GM12891 (cell line): ENCODE results near the gene PCARE.

ENCODE experiments used
- DNase-seq: peaks from one replicate; pipeline ENCODE4 v3.0.0; 2011; ENCODE audit warnings: low spot score; ENCODE audit not compliant: insufficient read length
- FAIRE-seq: peaks from 2 replicates; lab custom pipeline; 2011; peaks lifted over from hg19 to GRCh38; lab: Jason Lieb, UNC
- PAX5 ChIP-seq: IDR thresholded peaks from 2 replicates; pipeline ENCODE4 v1.6.1; 2011; ENCODE audit warnings: low read length, moderate library complexity, mild to moderate bottlenecking; ENCODE audit not compliant: insufficient read depth, severe bottlenecking
- POLR2A ChIP-seq: IDR thresholded peaks from 2 replicates; pipeline ENCODE4 v1.6.1; 2011; ENCODE audit warnings: low read depth, low read length, control low read depth
- POLR2AphosphoS5 ChIP-seq: IDR thresholded peaks from 2 replicates; pipeline ENCODE4 v1.6.1; 2011; ENCODE audit warnings: low read depth, low read length, control low read depth
- POU2F2 ChIP-seq: IDR thresholded peaks from 2 replicates; pipeline ENCODE4 v1.6.1; 2011; ENCODE audit warnings: low read depth, mild to moderate bottlenecking, control low read depth, low read length, moderate library complexity
- SPI1 ChIP-seq: IDR thresholded peaks from 2 replicates; pipeline ENCODE4 v1.6.1; 2011; ENCODE audit warnings: low read depth, low read length, control low read depth
- TAF1 ChIP-seq: IDR thresholded peaks from 2 replicates; pipeline ENCODE4 v1.6.1; 2011; ENCODE audit warnings: low read depth, low read length, control low read depth

Gene PCARE

GRCh38 chr2:29033172-29033571, 41.2 kb downstream of the PCARE start:
- DNase-seq (no peak), FAIRE-seq (no peak)
- TF ChIP-seq POU2F2 = no peak
- no peak for TF ChIP-seq POLR2A
- TF ChIP-seq TAF1 = no peak
- no peak for TF ChIP-seq POLR2AphosphoS5
- no peak for TF ChIP-seq SPI1
- no peak for TF ChIP-seq PAX5

GRCh38 chr2:29032189-29032588, 42.1 kb downstream of the PCARE start:
- DNase-seq (no peak), FAIRE-seq (no peak)
- TF ChIP-seq POLR2A (no peak), TAF1 (no peak), PAX5 (no peak), POLR2AphosphoS5 (no peak), POU2F2 (no peak), SPI1 (no peak)

GRCh38 chr2:29031046-29031445, 43.3 kb downstream of the PCARE start:
- DNase-seq = no peak
- TF ChIP-seq SPI1 = no peak
- FAIRE-seq = no peak

GRCh38 chr2:29025711-29026110, 48.6 kb downstream of the PCARE start:
- FAIRE-seq (no peak), DNase-seq (no peak)
- TF ChIP-seq TAF1 (no peak), POLR2A (no peak), SPI1 (no peak), PAX5 (no peak), POU2F2 (no peak), POLR2AphosphoS5 (no peak)

- no peak for TF ChIP-seq TAF1
- no peak for TF ChIP-seq PAX5
- TF ChIP-seq SPI1 = no peak
- TF ChIP-seq POU2F2 = no peak
- TF ChIP-seq POLR2AphosphoS5 = no peak
- TF ChIP-seq POLR2A = no peak
- FAIRE-seq (no peak), DNase-seq (no peak)
Observed at GRCh38 chr2:29024882-29025430, 49.4 kb downstream of the PCARE start.

DNA sequence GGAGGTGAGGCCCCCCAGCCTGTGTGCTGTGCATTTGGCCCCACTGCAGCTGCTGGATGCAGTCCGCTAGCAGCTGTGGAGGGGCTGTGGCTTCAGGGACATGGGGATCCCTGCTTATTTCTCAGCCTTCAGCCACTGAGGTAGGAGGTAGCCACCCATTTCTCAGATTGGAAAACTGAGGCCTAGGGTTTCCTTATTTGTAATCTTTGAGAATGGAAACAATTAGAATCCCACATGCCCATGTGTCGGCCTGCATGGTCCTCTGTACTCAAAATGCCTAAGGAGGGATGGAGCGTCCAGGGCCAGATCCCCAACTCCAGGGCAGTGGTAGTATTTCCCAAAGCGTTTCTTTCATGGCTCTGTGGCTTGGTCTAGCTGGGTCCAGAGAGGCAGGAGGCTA, 51.1 kb downstream of the PCARE start:
- DNase-seq (no peak), FAIRE-seq (no peak)
- TF ChIP-seq POLR2A (no peak), POLR2AphosphoS5 (no peak), SPI1 (no peak), TAF1 (no peak), POU2F2 (no peak), PAX5 (no peak)

- no peak for FAIRE-seq
Observed at GRCh38 chr2:29022679-29023078, 51.6 kb downstream of the PCARE start.

GRCh38 chr2:29021886-29022285, 52.4 kb downstream of the PCARE start:
- DNase-seq (no peak), FAIRE-seq (no peak)
- no peak for TF ChIP-seq POLR2AphosphoS5
- no peak for TF ChIP-seq TAF1
- TF ChIP-seq SPI1 = no peak
- TF ChIP-seq PAX5 = no peak
- TF ChIP-seq POU2F2 = no peak
- TF ChIP-seq POLR2A = no peak

More at GRCh38 chr2:29022679-29023078, 51.6 kb downstream of the PCARE start:
- no peak for TF ChIP-seq POLR2AphosphoS5
- no peak for TF ChIP-seq POU2F2
- TF ChIP-seq PAX5 = no peak
- DNase-seq = no peak

GRCh38 chr2:29017716-29018435, 56.4 kb downstream of the PCARE start:
- FAIRE-seq (no peak), DNase-seq (no peak)
- no peak for TF ChIP-seq POU2F2
- TF ChIP-seq TAF1 = no peak
- no peak for TF ChIP-seq PAX5
- no peak for TF ChIP-seq POLR2AphosphoS5
- TF ChIP-seq POLR2A = no peak

GRCh38 chr2:29016504-29016903, 57.8 kb downstream of the PCARE start:
- no peak for TF ChIP-seq POLR2A
- TF ChIP-seq TAF1 = no peak
- no peak for TF ChIP-seq POU2F2
- FAIRE-seq (no peak), DNase-seq (no peak)
